Measurements from ENCODE around the gene ASB16.
A peak's percentile ranks its signal among the peaks of the same experiment; 100 is the strongest.
"Not testable (repeated sequence)": the region's sequence is repeated elsewhere in the genome, so short reads cannot be mapped to it uniquely, and the experiment has no call there.

The ASB16 gene

GRCh38 chr17:44147812-44148211 lies 22.7 kb upstream of the ASB16 start:
- DNase-seq (ENCODE audit: low read depth, low spot score): no peak

- not testable (repeated sequence) for DNase-seq (ENCODE audit: low read depth, low spot score)
These were observed 21.4 kb upstream of the ASB16 start for GRCh38 chr17:44149066-44149465.

- no peak for DNase-seq (ENCODE audit: low read depth, low spot score)
These were observed 20.7 kb upstream of the ASB16 start for GRCh38 chr17:44149750-44150329.

GRCh38 chr17:44152875-44153274 lies 17.6 kb upstream of the ASB16 start:
- DNase-seq (ENCODE audit: low read depth, low spot score): no peak

- no peak for DNase-seq (ENCODE audit: low read depth, low spot score)
These were observed 15.0 kb upstream of the ASB16 start for GRCh38 chr17:44155488-44155887.

- DNase-seq (ENCODE audit: low read depth, low spot score): peak; percentile 44
These were observed 10.8 kb upstream of the ASB16 start for GRCh38 chr17:44159519-44160210.

GRCh38 chr17:44164476-44164875 lies 6.0 kb upstream of the ASB16 start:
- DNase-seq (ENCODE audit: low read depth, low spot score): no peak

GRCh38 chr17:44167181-44167861 lies 3.2 kb upstream of the ASB16 start:
- DNase-seq (ENCODE audit: low read depth, low spot score): no peak

- no peak for DNase-seq (ENCODE audit: low read depth, low spot score)
These were observed 387 bp upstream of the ASB16 start for GRCh38 chr17:44170135-44170498.

GRCh38 chr17:44171931-44172455 lies 1.5 kb downstream of the ASB16 start:
- DNase-seq (ENCODE audit: low read depth, low spot score): no peak

- DNase-seq (ENCODE audit: low read depth, low spot score): no peak
These were observed 3.9 kb downstream of the ASB16 start for GRCh38 chr17:44174427-44174826.

- DNase-seq (ENCODE audit: low read depth, low spot score): no peak
These were observed 5.8 kb downstream of the ASB16 start for GRCh38 chr17:44176257-44176656.

GRCh38 chr17:44176671-44177501 lies 6.4 kb downstream of the ASB16 start:
- DNase-seq (ENCODE audit: low read depth, low spot score): no peak

- DNase-seq (ENCODE audit: low read depth, low spot score): no peak
These were observed 7.1 kb downstream of the ASB16 start for GRCh38 chr17:44177640-44178039.

- no peak for DNase-seq (ENCODE audit: low read depth, low spot score)
These were observed 7.6 kb downstream of the ASB16 start for GRCh38 chr17:44178133-44178532.

GRCh38 chr17:44183024-44183423 lies 12.5 kb downstream of the ASB16 start:
- no peak for DNase-seq (ENCODE audit: low read depth, low spot score)

GRCh38 chr17:44184212-44184810 lies 13.8 kb downstream of the ASB16 start:
- DNase-seq (ENCODE audit: low read depth, low spot score): no peak

- DNase-seq (ENCODE audit: low read depth, low spot score): peak; percentile 98
These were observed 16.0 kb downstream of the ASB16 start, which contains the start of gene TMUB2 for GRCh38 chr17:44186307-44187130. TSS of gene TMUB2 (plus strand) at chr17:44186972. CDS start at chr17:44187709, 737 bp downstream.

GRCh38 chr17:44187131-44187899 lies 16.8 kb downstream of the ASB16 start:
- DNase-seq (ENCODE audit: low read depth, low spot score): peak; percentile 30
